ENCODE results near the gene TBX2. TPM values are rescaled to one million over a fixed set of nuclear protein-coding genes. Genes with fewer than 3 reads are reported as not detected.

TBX2 gene
- total and polyA plus RNA-seq, 10 of the 15 experiments (the other 5 are each of a cell fraction or from before 2014, with no cell fraction given), result 0.13 TPM; not detected in 9

- H3K36me3 ChIP-seq (ENCODE audit: control insufficient read depth in 2 of 2, insufficient read depth in 2 of 2, low read length in 1 of 2), result no peaks in the 10 kb centered on the region
- no peak overlapping the region for H3K9ac ChIP-seq (ENCODE audit: control insufficient read depth, insufficient read depth, low read length)
- ChIA-PET POLR2A (no interaction called here), RAD21 (ENCODE audit: unreplicated experiment) (no interaction called here), SMC1A (ENCODE audit: uncharacterized antibody, unreplicated experiment) (no interaction called here), CTCF (interaction anchor here (0.7 to 1.4 kb wide), 4 partner anchors 23 to 677 kb away, joined by 3 to 4 read pairs (median 4); no protein-coding TSS in a partner anchor)
- ATAC-seq, result peak; percentile 88
- no peak overlapping the region for H2AFZ ChIP-seq (ENCODE audit: control insufficient read depth, low read depth, low read length)
- H3K4me3 ChIP-seq, result no peak overlapping the region
- H3K27me3 ChIP-seq (replicated peaks in 1 of 2; ENCODE audit: control insufficient read depth in 2 of 2, insufficient read depth in 2 of 2, low read length in 1 of 2), result no peaks in the 10 kb centered on the region; a peak in 2 of 4 replicates
- FAIRE-seq, result no peak
- intact Hi-C loops (cut with micrococcal nuclease; ENCODE audit: unreplicated experiment), result loop anchor here (1.0 to 5.0 kb wide), 3 partner anchors 388 to 668 kb away; no protein-coding TSS in a partner anchor
- in situ Hi-C loops (cut with MboI), result loop anchor here (5.0 kb wide), 2 partner anchors 378 to 668 kb away; no protein-coding TSS in a partner anchor
- no peaks in the 10 kb centered on the region for H3K79me2 ChIP-seq (ENCODE audit: control insufficient read depth, insufficient read depth, low read length)
- H3K4me1 ChIP-seq (ENCODE audit: control insufficient read depth, insufficient read depth, low read length), result no peaks in the 10 kb centered on the region
- H3K9me3 ChIP-seq (replicated peaks; ENCODE audit: control insufficient read depth, insufficient read depth, low read length), result no peaks in the 10 kb centered on the region
- TF ChIP-seq HDGF (IDR thresholded peaks at IDR 0.05), result no peak
- TF ChIP-seq EGR1 (IDR thresholded peaks at IDR 0.05; ENCODE audit: borderline replicate concordance in 1 of 2, low read depth in 2 of 2, low read length in 2 of 2), result no peak
- TF ChIP-seq SREBF2 (IDR thresholded peaks at IDR 0.05; ENCODE audit: low read length), result no peak
- TF ChIP-seq RAD21 (IDR thresholded peaks at IDR 0.05; ENCODE audit: insufficient read depth, low read depth, low read length), result peak; percentile 77
- TF ChIP-seq NR2C2 (IDR thresholded peaks at IDR 0.05; ENCODE audit: borderline replicate concordance, control insufficient read depth, insufficient read length, low read depth), result no peak
- TF ChIP-seq POLR2A (IDR thresholded peaks at IDR 0.05; ENCODE audit: low read depth, low read length), result no peak
- no peak for TF ChIP-seq YY1 (IDR thresholded peaks at IDR 0.05; ENCODE audit: low read depth, low read length)
- 0 out of 4 replicates have a peak, but pooled peaks of 1 of the 2 experiments have one; percentile 35 for TF ChIP-seq ETV6 (conservative IDR thresholded peaks at IDR 0.05 in 1 of 2, IDR thresholded peaks at IDR 0.05 in 1 of 2; ENCODE audit: borderline replicate concordance in 1 of 2, low read depth in 1 of 2)
- TF ChIP-seq SMC3 (IDR thresholded peaks at IDR 0.05; ENCODE audit: borderline replicate concordance, low read length), result peak; percentile 70
- peak; percentile 67 to 94 (median 76) for TF ChIP-seq CTCF (IDR thresholded peaks at IDR 0.05 in 2 of 3, conservative IDR thresholded peaks at IDR 0.05 in 1 of 3; ENCODE audit: control insufficient read depth in 2 of 3, extremely low read depth in 1 of 3, insufficient read depth in 1 of 3, low read depth in 3 of 3, low read length in 3 of 3)
- TF ChIP-seq CUX1 (IDR thresholded peaks at IDR 0.05; ENCODE audit: insufficient replicate concordance, low read depth, low read length), result no peak
- no peak for DNase-seq (ENCODE audit: low read depth, low spot score)
- H3K4me2 ChIP-seq (ENCODE audit: control insufficient read depth, insufficient read depth), result no peak overlapping the region
- no peaks in the 10 kb centered on the region for H4K20me1 ChIP-seq (ENCODE audit: control insufficient read depth, insufficient read depth)
- H3K27ac ChIP-seq (ENCODE audit: control insufficient read depth, insufficient read depth), result no peak overlapping the region
- WGBS (ENCODE audit: insufficient coverage, insufficient replicate concordance, low lambda C conversion rate, missing lambda C conversion rate), result 15% methylated on average over 25 of the region's 25 CpGs
- BruUV-seq (replicated peaks), result no TSS peak
Observed at GRCh38 chr17:61389670-61390478, 9.8 kb upstream of the TBX2 start.
